Effector CD8-positive, alpha-beta T cell (primary cell): ENCODE results near the gene REXO5.
"Not testable (repeated sequence)": the region's sequence is repeated elsewhere in the genome, so short reads cannot be mapped to it uniquely, and the experiment has no call there.

Source experiments
- DNase-seq: peaks from one replicate; lab custom pipeline; 2025; lab: John Stamatoyannopoulos, UW
- total RNA-seq, 4 experiments: gene quantifications; one replicate each; lab custom pipeline; 2026; lab: John Stamatoyannopoulos, UW

REXO5 gene, protein sequence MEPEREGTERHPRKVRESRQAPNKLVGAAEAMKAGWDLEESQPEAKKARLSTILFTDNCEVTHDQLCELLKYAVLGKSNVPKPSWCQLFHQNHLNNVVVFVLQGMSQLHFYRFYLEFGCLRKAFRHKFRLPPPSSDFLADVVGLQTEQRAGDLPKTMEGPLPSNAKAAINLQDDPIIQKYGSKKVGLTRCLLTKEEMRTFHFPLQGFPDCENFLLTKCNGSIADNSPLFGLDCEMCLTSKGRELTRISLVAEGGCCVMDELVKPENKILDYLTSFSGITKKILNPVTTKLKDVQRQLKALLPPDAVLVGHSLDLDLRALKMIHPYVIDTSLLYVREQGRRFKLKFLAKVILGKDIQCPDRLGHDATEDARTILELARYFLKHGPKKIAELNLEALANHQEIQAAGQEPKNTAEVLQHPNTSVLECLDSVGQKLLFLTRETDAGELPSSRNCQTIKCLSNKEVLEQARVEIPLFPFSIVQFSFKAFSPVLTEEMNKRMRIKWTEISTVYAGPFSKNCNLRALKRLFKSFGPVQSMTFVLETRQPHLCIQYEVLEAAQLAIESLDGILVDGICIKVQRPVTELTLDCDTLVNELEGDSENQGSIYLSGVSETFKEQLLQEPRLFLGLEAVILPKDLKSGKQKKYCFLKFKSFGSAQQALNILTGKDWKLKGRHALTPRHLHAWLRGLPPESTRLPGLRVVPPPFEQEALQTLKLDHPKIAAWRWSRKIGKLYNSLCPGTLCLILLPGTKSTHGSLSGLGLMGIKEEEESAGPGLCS
- 0.27 to 2.0 (median 0.56) reads per million in 4 experiments for total RNA-seq

DNA sequence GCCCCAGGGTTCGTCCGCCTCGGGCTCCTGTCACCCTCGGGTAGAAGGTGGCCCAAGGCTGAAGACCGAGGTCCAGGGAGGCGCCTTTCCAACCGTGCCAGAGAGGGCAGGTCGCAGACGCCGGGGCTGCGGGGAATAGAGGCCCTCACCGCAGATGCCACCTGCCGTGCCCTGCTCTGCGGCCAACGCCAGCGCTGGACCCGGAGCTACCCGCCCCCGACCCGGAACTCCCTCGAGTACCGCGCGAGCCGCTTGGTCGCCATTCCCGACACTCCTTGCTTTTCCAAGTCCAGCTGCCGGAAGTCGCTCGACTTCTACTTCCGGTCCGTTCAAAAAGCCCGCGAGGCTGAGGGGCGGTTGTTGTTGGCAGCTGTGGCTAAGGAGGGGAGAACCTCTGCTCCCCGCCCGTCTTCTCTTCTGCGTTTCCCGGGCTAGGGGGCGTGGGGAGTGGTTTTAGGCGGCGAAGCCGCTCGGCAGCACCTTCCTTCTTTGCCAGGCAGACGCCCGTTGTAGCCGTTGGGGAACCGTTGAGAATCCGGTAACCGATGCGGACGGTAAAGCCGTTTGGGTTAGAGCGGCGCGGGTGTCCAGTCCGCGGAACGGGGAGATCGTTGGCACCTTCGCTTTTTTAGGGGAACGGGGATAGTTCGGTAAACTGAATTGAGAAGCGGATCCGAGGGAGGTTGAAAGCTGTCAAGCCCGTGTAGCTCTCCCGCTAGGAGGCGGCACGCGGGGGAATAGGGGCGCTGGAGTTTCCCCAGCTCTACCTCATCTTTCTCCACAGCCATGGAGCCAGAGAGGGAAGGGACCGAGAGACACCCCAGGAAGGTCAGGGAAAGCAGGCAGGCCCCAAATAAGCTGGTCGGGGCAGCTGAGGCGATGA is at the start of gene REXO5, which contains the start of gene ERI2:
REXO5 (plus strand) TSS at position 360 of the 883 bp plus-strand sequence; CDS start at position 787, 427 bp downstream.
ERI2 (minus strand) TSS at position 305 of the 883 bp plus-strand sequence; CDS start at position 263, 42 bp downstream.
- peak; percentile 61 for DNase-seq

DNA sequence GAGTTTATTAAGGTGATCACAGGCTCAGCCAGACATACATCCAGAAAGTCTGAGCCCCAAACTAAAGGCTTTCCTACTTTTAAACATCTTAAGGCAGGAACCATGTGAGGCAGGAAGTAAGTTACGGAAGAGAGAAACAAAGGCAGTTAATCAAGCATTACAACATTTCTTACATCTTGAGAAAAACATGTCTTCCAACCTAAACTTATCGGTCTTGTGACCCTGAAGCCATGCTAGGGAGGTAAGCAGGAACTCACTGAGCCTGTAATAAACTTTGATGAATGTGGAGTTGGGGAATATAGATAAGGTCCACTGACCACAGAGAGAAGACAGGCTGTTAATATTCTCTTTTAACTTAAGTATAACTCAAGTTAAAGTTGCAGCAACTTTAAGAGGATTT is 46.0 kb upstream of the REXO5 start:
- no peak for DNase-seq

DNA sequence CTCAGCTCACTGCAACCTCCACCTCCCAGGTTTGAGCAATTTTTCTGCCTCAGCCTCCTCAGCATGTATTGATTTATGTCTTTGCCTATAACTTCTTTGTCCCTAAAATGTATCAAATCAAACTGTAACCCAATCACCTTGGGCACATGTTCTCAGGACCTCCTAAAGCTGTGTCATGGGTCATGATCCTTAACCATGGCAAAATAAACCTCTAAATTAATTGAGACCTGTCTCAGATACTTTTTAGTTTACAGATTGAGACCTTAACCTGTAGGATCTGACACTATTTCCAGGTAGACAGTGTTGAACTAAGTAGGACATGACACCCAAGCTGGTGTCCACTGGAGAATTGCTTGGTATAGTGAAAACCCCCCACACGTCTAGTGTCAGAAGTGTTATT is 45.2 kb upstream of the REXO5 start:
- DNase-seq, result no peak

DNA sequence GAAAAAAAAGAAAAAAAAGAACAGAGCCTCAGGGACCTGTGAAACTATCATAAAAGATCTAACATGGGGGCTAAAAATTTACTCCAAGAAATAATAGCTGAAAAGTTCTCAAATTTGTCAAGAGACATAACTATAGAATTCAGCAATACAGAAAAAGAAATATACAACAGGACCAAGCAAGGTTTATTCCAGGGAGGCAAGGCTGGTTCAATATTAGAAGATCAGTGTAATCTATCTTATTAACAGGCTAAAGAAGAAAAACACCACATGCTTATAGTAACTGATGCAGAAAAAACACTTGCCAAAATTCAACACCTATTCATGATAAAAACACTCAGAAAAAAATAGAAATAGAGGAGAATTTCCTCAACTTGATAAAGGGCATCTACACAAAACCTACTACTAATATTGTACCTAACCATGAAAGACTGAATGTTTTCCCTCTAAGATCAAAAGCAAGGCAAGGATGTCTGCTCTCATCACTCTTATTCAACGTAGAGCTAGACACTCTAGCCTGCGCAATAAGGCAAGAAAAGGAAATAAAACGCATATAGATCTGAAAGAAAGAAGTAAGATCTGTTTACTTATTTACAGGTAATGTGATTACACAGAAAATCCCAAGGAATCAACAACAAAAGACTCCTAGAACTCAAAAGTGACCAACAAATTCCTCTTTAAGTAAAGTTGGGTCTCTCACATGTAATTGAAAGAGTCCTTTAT is 43.8 kb upstream of the REXO5 start:
- no peak for DNase-seq

DNA sequence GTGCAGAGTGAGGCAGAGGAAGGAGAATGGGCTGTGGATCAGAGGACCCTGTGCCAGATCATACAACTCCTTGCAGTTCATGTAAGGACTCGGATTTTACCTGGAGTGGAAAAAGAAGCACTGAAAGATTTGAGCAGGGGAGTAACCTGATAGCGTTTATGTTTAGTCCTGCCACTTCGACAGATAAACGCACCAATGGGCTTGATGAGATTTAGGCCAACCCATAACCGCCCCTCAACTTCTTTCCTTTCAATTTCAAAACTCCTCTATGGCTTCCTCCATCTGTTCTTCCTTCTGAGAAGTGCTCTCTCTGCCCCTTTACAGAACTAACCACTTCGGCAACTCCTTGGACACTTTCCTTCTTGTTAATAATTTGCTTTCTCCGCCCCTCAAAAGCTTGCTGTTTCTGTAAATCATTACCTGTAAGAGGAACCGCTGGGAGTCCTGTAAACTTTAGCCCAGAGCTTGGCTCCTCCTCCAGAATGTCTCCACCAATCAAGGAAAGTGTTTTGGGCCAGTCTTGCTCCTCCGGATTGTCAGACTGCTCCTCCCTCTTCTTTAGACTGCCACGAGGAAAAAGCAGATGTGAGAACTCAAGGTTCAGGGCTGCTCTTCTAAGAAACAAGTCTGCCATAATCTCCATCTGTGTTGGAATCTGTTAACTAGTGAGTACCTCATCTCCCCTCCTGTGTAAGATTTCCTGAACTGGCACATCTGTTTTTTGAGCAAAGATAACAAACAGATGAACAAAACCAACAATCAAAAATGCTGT is 42.7 kb upstream of the REXO5 start, which contains the start of gene ACSM3:
ACSM3 (plus strand) TSS at position 554 of the 772 bp plus-strand sequence. CDS start 6,021 bp downstream, outside the sequence.
- DNase-seq, result peak; percentile 49

DNA sequence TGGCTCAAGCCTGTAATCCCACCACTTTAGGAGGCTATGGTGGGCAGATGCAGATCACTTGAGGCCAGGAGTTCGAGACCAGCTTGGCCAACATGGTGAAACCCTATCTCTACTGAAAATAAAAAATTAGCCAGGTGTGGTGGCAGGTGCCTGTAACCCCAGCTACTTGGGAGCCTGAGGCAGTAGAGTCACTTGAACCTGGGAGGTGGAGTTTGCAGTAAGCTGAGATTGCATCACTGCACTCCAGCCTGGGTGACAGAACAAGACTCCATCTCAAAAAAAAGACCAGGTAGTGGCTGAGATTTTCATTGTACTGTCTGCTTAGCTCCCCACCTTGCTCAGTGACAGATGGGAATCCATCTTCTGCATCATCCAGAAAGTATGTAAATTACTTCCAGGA is 41.9 kb upstream of the REXO5 start:
- not testable (repeated sequence) for DNase-seq

DNA sequence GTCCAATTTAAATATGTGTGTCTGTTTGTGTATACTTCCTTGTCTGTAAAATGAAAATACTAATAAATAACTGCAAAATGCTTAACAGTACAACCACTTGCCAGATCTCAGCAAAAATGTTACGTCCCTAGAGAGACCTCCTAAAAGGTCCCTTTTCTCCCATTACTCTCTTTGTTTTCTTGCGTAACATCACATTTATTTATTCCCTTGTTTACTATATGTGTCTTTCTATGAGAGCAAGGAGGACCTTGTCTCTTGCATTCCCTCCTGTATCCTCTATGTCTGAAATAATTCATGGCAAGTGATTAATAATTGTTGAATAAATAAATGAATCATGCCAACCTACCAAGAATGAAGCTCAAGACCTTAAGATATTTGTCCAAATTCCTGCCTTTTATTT is 40.6 kb upstream of the REXO5 start:
- no peak for DNase-seq

DNA sequence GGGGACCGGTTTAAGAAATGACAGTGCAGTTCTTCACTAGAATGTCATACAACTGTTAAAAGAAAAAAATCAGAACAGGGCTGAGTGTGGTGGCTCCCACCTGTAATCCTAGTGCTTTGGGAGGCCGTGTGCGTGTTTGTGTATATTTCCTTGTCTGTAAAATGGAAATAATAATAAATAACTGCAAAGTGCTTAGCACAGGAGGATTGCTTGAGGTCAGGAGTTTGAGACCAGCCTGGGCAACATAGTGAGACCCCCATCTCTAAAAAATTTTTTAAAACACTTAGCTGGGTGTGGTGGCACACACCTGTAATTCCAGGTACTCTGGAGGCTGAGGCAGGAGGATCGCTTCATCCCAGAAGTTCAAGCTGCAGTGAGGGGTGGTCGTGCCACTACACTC is 40.0 kb upstream of the REXO5 start:
- DNase-seq, result no peak

DNA sequence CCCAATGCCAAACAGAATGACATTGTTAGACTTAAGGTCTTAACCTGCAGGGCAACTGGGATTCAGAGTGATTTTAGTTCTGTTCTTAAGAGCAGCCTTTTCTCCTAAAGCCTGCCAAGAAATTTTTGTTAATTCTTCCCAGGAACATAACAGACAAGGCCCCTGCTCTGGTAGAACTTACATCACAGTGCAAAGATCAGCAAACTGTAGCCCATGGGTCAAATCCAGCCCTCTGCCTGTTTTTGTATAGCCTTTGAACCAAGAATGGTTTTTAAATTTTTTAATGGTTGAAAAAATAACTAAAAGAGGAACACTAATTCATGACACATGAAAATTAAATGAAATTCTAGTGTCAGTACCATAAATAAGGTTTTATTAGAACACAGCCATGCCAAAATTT is 38.8 kb upstream of the REXO5 start:
- DNase-seq, result no peak

DNA sequence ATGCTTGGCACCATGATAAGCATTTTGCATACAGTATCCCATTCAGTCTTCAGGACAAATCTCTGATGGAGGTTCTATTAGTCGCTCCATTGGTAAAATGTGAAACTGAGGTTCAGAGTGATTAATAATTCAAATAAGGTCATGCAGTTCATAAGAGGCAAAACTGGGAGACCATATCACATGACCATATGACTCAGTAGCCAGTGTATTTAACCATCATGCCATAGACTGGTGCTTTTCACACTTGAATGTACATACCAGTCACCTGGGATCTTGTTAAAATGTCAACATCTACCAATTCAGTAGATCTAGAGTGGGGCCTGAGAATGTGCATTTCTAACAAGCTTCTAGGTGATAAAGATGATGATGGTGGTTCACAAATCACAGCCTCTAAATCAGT is 38.2 kb upstream of the REXO5 start:
- no peak for DNase-seq

DNA sequence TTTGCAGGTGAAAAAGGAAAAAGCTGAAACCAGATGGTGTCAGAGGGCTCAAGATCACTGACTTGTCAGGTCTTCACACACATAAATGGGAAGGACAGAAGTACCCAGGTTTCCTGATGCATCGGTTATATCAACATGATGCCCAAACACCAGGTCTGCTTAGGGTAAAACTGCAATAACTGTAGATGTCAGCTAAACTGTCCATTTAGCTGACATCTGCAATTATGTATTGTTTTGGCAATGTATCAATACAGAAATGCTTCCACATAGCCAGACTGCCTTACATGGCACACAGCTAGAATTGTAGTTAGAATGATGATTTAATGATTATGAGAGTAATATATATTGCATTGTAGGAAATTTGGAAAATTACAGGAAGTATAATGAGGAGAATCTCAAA is 37.5 kb upstream of the REXO5 start:
- DNase-seq, result no peak

DNA sequence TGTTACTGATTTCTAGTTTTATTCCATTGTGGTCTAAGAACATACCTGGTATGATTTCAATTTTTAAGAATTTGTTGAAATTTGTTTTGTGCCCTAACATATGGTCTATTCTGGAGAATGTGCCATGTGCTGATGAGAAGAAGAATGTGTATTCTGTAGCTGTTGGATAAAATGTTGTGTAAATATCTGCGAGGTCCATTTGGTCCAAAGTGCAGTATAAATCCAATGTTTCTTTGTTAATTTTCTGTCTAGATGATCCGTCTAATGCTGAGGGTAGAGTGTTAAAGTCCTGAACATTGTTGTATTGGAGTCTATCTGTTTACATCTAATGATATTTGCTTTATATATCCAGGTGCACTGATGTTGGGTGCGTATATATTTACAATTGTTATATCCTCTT is 32.6 kb upstream of the REXO5 start:
- no peak for DNase-seq

DNA sequence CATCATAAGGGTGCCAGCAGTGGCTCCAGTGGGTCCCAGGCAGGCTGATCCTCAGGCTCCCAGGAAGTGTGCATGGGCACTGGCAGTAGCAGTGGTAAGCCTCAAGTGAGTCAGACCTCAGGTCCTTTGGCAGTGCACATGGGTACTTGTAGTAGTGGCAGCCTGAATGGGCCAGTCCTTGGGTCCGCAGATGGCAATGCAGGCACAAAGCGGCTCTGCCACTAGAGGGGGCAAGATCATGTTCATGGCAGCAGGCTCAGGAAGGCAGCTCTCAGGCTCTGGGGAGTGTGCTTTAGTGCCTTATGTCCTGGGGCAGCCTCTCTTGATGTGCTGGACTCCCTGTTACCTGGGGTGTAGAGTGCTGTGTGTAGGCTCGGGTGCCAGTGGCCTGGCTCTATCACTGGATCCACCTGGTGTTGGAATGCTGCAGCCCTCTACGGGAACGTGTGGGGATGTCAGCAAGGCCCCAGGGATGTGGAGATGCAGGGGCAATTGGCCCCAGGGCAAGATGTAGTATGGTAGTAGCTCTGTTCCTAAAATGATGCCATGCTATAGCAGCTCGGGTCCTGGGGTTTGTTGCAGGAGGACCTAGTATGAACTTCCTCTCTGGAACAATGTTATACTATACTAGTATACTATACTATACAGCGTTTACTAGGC is 31.5 kb upstream of the REXO5 start:
- DNase-seq, result peak; percentile 1

DNA sequence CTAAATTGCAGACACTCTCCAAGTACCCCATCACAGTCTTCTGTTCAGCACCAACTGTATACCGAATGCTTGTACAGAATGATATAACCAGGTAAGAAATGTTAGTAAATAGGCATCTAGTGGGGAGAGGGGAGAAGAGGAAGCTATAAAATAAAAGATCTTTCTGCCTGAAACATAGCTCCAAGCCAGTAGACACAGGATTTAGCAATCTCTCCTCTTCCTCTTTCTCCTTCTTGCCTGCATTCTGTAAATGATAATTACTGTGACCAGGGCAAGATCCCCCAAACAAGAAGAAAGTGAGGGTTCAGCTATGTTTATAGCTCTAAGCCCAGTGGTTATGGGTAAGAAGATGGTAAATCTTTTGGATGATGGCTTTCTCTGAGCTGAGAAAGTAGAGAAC is 24.6 kb upstream of the REXO5 start:
- no peak for DNase-seq

DNA sequence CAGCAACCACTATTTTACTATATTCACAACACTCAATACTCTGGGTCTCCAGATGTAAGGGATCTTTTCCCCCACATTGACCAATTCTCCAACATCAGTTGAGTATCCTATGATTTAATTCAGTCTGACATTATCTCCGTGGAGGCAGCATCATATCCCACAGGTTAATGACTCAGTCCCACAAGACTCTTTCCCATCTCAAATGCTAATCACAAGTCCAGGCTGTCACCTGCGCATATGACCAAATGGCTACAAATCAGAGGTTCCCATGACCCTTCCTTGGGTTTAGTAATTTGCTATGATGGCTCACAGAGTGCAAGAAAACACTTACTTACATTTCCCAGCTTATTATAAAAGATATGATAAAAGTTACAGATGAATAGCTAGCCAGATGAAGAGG is 23.9 kb upstream of the REXO5 start:
- no peak for DNase-seq

DNA sequence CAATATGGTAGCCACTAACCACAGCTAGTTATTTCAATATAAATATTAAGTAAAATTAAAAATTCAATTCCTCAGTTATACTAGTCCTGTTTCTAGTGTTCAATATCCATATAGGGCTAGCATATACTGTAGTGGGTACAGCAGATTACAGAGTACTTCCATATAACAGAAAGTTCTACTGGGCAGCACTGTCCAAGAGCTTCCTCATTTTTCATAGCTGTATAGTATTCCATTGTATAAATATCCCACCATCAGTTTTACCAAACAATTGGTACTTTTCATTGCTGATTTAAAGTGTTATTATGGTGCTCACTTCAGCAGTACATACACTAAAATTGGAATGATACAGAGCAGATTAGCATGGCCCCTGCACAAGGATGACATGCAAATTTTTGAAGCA is 22.1 kb upstream of the REXO5 start:
- DNase-seq, result no peak

DNA sequence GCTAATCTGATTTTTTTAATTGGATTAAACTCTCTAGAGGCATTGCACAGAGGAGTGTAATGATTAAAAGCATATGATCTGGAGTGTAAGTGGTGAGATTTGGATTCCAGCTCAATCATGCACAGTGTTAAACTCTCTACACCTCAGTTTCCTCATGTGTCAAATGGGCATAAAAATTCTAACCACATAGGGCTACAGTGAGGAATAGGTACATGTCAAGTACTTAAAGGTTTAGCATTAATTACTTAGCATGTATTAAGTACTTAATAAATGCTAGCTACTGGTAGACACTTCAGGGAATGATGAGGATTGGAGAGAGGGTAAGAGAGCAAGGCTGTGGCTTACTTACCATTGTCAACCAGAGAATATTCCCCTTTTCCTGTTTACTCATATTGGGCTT is 17.2 kb upstream of the REXO5 start:
- DNase-seq, result no peak

DNA sequence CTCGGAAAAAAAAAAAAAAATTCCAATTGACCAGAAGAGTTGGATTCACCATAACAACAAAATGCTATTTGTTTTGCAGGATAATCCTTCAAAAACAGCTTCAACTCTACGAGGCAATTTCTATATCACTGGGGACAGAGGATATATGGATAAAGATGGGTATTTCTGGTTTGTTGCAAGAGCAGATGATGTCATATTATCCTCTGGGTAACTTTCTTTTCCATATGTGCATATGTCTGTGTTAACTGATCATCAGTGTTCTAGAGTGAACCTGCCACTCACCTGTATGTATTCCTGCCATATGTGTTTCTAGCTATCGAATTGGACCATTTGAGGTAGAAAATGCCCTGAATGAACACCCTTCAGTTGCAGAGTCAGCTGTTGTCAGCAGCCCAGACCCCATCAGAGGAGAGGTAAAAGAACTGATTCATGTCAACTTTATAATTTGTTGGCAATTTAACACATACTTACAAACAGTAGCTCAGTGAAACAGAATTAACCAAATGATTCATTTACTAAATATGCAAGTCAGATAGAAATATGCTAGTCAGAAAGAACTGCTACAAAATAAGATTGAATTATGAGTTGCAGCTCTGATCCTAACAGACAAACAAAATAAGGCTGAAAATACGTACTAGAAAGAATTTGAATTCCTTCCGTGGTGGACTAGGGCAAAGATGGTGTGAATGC is 14.3 kb upstream of the REXO5 start:
- DNase-seq, result no peak

DNA sequence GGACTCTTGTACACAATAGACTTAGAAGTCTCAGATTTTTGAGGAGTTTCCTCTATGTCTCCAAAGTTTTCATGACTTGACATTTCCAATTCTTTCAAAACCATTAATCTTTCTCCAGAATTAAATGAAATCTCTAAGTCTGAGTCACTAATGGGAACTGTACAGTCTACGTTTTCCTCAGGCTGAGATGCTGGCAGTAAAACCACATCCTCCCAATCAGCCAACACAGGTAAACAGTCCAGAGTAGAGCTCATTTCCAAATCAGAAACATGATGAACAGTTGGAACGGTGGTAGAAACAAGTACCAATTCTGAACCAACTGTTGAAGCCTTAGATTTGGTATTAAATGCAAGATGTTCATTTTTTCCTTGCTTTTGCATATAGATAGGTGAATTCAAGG is 8.0 kb upstream of the REXO5 start:
- no peak for DNase-seq
